Endothelial cell of hepatic sinusoid (primary cell): Measurements from ENCODE around the gene PRKAR2B.
"Not testable (repeated sequence)": the region's sequence is repeated elsewhere in the genome, so short reads cannot be mapped to it uniquely, and the experiment has no call there.

ENCODE experiments used
- in situ Hi-C: cut with HindIII; loops from 2 replicates; pipeline ENCODE4 v1.10.0; 2017; ENCODE audit warnings: low sequenced_read_pairs

Gene PRKAR2B

DNA sequence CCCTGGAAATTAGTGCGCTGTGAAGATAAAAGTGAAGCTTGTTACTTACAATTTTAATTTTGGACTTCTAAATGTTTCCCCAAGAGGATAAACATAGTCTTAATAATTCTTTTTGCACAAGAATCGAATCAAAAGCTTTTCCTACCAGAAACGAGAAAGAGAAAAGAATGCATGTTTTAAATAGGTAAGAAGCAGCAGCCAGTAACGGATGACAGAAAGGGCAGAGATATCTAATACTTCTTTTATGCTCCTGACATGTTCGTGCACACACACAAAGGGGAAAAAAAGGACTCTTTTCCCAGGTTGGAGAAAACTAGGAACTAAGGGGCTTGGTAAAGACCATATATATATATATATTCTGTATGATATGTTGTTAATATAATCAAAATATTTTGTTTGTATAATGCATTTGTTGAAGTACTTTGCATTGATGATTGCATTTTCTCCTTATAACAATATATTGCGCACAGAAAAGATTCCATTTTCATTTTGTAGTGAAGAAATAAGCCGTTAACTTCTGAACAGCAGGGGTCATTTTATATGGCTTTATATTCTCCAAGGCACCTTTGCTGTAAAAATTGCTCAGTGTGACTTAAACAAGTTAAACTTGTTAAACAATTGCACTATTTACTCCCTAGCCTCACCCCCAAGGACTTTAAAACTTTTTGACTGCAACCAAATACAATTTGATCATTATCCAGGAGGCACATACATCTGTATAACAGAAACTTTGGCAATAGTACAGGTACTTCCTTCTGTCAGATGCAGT is 2.2 kb downstream of the PRKAR2B start:
- in situ Hi-C loops = loop anchor here (5.0 kb wide), 1 partner anchor 49 kb away; no protein-coding TSS in a partner anchor

DNA sequence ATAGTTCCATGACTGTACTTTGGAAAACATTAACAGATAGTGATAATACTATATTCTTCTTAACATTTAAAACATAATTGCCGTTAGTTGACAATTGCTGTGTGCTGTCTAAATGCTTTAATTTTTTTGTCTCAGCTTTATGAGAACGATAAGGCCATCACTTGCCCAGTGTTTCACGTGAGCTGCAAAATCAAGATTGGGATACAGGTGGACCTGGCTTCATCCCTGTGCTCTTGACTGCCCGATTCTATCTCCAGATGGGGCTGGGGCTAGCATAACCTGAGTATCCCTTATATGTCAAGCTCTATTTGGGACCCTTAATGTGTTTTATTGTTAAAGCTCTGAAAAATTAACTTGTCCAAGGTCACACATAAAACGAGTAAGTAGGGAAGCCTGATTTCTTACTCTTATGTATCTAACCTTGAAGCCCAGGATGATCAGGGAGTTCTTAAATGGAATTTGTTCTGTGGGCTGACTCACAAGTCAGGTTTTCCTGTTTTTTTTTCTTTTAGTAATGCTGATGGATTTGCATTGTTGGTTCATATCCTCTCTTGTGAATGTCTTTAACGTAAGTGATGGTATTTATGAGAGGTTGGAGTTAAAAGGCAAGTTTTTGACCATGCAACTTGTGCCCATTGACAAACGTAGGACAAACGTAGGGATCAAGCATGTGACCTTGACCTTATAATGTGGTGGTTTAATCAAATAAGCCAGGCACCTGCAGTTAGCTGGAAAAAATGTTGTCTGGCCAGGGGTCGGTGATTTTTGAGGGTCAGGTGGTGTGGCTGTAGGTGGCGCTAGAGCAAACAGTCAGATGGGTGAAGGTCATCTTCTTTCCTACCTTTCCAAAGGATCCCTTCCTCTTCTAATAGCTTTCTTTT is 3.6 kb downstream of the PRKAR2B start:
- in situ Hi-C loops = loop anchor here (5.0 kb wide), 1 partner anchor 51 kb away; no protein-coding TSS in a partner anchor

DNA sequence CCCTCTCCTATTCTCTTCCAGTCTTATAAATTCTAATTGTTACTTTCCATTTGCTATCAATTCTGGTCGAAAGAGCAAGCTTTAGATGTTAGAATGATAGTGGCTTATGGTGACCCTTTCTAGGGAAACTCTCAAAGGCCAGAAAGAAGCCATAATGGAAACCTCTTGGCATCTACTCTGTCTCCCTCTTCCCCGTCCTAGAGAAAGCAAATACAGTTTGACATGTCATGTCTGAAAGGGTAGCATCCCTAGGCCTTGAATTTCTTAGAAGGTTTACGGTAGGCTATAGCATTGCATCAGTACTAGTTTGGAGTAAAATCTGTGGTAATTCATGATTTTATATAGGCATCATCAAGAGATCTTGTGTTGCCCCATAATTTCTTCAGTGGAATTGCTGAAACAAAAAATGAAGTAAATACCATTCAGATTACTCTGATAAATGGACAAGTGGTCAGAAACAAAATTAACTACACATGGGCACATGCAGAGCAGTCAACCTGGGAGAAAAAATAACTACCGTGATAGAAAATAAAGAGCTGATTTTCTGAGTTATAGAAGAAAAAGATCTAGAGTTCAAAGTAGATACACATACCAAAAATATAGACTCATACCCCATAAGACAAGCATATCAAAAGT is 4.4 kb downstream of the PRKAR2B start:
- in situ Hi-C loops = loop anchor here (5.0 kb wide), 1 partner anchor 52 kb away; no protein-coding TSS in a partner anchor

DNA sequence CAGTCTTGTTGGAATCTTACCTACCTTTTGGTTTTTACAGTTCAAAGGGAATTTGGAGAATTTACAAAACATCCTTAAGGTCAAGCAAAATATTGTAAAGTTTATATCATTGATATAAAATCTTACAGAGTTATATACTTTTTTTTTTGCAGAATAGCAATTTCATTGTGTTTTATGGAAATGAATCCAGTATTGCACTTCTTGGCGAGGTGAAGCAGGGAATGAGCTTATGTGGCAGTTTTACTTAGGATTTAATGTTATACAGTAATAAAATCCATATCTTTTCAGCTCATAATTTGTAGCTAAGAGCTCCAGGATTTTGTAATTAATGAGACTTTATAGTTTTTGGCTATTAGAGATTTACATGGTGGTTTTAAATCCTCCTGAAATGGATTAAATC is 5.0 kb downstream of the PRKAR2B start:
- in situ Hi-C loops = loop anchor here (5.0 kb wide), 1 partner anchor 52 kb away; no protein-coding TSS in a partner anchor

DNA sequence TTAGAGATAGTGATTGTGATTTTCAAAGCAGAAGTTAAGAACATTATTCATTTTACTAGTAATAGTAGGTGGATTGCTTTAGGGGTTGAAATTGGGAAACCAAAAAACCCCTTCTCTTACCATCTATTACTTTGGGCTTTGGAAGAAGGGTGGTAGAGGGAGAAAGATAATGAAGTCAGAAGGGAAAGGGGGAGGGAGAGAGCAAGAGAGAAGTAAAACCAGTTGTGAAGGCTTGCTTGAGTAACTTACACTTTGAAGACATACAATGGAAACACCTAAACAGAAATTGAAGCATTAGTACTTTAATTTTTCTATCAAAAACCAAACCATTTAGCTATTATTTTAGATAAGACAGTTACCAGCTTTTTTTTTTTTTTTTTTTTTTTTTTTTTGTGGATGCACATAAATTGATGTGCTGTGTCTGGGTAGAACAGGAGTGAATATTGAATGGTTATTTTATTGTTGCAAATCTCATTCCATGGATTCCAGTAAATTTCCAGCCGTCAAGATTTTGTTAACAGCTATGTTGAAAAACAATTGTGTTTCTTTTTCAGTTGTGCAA is 5.5 kb downstream of the PRKAR2B start:
- in situ Hi-C loops = loop anchor here (5.0 kb wide), 1 partner anchor 53 kb away; no protein-coding TSS in a partner anchor

DNA sequence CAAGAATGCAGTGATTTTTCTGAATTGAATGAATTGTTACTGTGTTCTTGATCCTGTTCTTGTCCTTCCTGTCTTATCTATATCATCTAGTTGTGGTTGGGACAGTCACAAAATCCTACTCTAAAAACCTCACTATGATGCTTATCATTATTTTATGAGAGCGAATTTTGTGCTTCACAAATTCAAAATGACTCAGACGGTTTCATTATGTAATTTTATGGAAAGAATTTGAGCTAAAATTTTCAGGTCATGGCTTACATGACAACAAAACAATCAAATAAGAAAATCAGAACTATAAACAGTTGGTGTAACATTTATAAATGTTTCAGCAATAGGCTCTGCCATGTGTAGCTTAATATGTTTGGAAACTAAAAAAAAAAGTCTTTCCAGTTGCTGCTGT is 6.9 kb downstream of the PRKAR2B start:
- in situ Hi-C loops = no loop called here

DNA sequence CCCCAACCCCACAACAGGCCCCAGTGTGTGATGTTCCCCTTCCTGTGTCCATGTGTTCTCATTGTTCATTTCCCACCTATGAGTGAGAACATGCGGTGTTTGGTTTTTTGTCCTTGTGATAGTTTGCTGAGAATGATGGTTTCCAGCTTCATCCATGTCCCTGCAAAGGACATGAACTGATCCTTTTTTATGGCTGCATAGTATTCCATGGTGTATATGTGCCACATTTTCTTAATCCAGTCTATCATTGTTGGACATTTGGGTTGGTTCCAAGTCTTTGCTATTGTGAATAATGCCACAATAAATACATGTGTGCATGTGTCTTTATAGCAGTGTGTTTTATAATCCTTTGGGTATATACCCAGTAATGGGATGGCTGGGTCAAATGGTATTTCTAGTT is 10.5 kb downstream of the PRKAR2B start:
- in situ Hi-C loops = not testable (repeated sequence)

DNA sequence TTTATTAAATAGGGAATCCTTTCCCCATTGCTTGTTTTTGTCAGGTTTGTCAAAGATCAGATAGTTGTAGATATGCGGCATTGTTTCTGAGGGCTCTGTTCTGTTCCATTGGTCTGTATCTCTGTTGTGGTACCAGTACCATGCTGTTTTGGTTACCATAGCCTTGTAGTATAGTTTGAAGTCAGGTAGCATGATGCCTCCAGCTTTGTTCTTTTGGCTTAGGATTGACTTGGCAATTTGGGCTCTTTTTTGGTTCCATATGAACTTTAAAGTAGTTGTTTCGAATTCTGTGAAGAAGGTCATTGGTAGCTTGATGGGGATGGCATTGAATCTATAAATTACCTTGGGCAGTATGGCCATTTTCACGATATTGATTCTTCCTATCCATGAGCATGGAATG is 11.6 kb downstream of the PRKAR2B start:
- in situ Hi-C loops = not testable (repeated sequence)

DNA sequence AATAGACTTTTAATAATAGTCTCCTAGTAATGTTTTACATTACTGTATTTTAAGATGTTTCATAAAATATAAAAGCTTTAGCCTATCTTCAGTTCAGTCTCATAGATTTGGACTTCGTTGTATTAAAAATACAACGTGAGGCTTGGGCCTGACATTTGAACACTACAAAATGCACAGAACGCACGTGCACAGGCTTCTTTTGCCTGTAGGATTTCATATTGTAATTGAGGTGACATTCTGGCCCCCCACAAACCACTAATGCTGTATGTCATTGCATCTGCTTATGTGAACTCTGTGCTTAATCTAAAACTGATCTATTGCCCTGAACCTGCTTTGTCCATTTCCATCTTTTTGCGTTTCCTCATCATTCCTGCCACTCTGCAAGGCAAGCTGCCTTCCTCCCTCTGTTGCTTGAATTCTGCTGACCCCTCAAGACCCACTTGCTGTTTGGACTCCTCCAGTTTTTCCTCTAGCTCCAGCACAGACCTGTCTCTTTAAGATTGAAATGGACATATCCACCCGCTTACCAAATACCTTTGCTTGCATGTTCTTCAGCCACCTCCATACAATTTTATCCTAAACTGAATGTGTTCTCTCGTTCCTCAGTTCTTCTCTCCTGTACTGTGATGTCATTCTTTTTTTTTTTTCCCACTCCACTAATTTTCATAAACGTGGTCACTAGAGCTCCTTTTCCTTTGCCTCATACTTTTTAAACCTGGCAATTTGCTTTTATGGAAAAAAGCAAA is 12.4 kb downstream of the PRKAR2B start:
- in situ Hi-C loops = no loop called here

DNA sequence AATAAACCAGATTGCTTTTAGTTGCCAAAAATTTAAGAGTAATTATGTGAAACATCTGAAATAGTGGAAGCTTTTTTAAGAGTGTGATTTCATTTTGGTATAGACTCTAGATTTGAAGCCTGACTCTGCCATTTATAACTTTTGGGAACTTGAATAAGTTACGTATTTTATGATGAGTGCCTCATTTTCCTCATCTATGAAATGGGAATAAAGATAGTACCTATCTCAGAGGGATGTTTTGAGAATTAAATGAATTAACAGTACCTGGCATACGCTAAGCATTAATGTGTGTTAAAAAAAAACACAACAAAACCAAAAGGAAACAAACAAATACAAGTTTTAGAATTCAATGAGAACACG is 12.9 kb downstream of the PRKAR2B start:
- in situ Hi-C loops = no loop called here

DNA sequence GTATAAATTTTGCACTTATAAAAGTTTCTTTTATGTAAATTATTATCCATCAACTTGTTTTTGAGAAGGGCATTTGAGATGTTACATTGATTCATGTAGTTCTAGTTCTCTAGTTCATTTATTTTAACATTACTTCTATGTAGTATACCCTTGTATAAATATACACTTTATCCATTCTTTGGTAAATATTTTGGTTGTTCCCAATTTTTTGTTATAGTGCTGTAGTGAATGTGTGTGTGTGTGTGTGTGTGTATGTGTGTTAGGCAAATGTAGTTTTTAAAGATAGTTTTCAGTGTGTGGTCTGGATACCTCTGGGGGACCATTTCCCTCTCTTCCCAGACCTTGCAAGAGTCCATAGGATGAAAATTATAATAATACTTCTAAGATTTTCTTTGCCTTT is 15.0 kb downstream of the PRKAR2B start:
- in situ Hi-C loops = no loop called here

DNA sequence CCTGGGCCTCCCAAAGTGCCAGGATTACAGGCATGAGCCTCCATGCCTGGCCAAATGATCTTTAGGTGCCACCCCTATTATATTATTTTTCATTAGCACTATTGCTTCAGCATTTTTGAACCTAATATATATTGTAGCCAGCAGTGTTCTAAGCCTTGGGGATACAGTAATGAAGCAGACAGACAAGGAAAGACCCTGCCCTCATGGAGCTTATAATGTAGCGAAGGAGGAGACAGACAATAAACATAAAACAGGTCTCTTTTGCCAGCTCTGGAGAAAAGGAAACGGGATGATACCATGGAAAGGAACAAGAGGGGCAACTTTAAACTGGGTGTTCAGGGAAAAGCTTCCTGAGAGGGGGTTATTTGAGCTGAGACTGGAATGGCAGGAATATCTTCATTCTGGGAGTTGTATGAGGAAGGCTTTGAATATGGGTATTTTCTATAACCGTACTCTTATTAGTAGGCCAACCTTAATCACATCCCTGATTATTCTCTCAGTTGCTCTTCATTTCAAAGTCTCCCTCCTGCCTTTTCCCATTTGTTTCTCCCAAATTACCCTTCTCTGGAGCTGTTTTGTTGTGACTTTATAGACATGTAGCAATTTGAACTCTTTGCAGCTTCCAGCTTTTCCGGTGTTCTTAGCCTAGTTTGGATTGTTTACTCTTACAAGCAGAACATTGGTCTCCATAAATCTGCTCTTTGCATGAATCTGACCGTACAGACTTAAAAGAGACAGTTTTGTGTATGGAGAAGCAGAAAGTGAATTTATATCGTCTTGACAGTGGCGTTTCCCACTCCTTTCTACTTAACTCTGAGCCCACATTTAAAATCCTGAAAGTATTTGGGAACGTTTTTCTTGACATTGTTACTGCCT is 19.0 kb downstream of the PRKAR2B start:
- in situ Hi-C loops = no loop called here

DNA sequence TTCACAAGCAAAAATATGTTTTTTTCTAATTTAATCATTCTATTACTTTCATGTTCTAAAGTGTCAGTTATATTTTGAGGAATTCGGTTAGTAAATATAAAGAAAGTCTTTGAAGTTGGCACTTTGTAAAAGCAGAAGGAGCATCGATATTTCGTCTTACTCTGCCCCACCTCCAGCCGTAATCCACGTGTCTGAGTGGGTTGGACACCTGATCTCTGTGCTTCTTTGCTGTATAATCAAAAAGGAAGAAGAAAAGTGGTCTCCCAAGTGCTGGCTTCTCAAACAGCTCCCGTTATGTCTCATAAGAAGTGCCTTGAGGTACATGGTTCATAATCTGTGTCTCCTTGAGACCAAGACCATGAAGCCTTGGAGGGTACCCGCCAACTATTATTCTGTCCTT is 19.8 kb downstream of the PRKAR2B start:
- in situ Hi-C loops = no loop called here

DNA sequence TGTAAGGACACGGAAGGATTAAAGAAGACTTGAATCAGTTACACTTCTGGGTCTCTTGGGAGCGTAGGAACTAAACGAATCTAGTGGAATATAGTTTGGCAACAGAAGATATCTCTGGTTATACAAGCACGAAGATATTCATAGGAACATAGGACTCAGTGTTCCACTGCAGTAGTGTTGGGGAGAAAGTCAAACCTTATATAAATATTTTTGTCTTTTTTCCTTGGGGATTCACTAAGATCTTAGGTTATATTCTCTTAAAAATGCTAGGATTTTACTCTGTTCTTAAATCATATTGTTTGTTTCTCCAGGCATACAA is 21.4 kb downstream of the PRKAR2B start:
- in situ Hi-C loops = no loop called here

DNA sequence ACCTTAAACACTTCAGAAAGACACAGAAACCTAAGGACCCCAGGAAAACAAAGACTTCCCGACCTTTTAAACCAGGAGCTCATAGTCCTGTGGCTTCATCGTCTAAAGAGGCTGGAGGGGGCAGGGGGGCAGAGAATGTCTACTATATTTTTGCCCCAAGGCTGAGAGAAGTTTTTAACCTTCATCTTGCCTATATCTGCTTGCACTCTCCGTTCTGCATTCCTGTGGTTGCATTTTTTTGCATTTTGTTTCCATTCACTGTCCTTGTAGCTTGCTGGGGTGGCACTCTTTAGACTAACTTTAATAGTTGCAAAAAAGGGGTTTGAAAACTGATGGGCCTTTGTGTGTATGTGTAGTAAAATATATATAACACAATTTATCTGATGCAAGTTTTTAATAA is 23.7 kb downstream of the PRKAR2B start:
- in situ Hi-C loops = no loop called here

DNA sequence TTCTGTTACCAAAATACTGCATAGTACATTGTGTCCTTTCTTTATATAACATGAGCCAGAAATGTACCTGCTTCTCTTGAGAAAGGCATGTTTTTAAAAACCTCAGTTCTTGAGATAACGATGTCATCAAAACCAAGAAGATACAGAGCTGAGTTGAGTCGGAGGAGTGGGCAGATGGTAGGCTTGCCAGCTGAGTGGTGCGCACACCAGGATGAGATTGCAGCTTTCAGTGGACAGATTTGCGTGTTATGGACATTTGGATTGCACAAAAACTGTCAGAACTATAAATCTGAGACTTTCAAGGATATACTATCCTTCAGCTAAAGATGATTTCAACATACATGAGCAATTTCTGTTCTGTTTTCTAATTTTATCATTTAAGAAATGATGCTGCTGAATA is 25.0 kb downstream of the PRKAR2B start:
- in situ Hi-C loops = no loop called here

DNA sequence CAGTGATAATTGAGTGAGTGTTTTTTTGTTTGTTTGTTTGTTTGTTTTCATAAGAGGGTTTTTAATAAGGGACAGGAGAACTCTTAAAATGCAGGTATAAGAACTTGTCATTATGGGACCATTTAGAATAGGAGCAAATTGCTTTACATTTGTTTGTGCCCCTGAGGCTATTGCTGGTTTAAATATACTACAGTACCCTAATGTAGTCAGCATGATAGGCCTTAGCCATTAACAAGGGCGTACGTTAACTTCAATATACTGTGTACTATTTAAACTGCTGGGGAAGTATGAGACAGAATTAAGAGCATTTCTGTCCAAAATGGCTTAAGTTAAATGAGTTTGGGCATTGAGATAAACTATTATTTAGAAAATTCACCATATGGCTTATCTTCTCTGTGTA is 26.2 kb downstream of the PRKAR2B start:
- in situ Hi-C loops = no loop called here

DNA sequence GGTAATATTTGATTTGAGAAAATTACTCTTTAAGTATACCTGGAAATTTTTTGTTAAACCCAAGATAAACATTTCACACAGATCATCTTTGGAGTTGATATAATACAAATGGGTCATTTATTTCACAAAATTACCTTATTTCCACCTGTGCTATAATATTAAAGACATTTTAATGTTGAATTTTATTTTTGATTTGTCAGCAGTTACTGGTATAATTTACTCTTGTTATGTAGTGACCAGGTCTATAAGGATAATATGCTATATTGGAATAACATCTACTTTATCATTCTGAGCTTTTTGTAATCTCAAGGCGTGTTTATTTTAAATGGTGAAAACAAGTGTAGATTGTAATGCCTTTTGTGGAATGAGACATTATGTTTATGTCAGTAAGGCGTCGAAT is 26.6 kb downstream of the PRKAR2B start:
- in situ Hi-C loops = no loop called here

DNA sequence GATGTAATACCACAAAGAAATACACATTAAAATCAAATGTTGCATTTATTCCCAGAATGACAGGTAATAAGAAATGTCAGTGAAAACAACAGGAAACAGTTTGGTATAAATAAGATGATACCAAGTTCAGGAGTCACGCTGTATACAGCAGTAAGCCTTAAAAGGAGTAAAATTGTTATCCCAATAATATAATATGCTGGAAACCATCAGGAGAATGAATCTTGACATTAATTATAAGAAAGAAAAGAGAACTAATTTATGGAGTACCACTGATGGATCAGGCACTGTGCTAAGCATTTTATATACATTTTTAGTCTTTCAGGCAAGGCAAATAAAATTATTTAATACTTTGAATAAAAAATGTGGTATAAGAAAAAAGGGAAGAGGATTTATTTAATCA is 27.6 kb downstream of the PRKAR2B start:
- in situ Hi-C loops = no loop called here
